IMR-90 (cell line): ENCODE measurements around the gene TTC39C. TPM values are rescaled to one million over a fixed set of nuclear protein-coding genes. Genes with fewer than 3 reads are reported as not detected.

Experiments
- ATAC-seq: fragments of 200-7000 bp; cut with Tn5 transposase; 2 replicates; pipeline ENCODE4 v1.9.1; 2020; ENCODE audit warnings: low read depth, mild to moderate bottlenecking, moderate library complexity
- BruUV-seq: library from RNA; stranded (reverse); fragments of 400-500 nt; replicated peaks from 2 replicates; lab custom pipeline; 2021; lab: Mats Ljungman, UMichigan
- CTCF ChIA-PET: fragments of 300-600 bp; formaldehyde crosslinking; extraction: SDS; loops from one replicate; lab custom pipeline; 2021; ENCODE audit warnings: antibody characterized with exemption; lab: Yijun Ruan, JAX
- POLR2A ChIA-PET: fragments of 300-600 bp; sonication (Branson Sonifier 250); formaldehyde crosslinking; loops from one replicate; lab custom pipeline; 2022; ENCODE audit warnings: antibody characterized with exemption; ENCODE audit not compliant: unreplicated experiment; lab: Charles Lee
- DNase-seq: peaks from one replicate; pipeline ENCODE4 v3.0.0; 2013
- H2AFZ ChIP-seq: replicated peaks from 2 replicates; pipeline ENCODE3; 2013; ENCODE audit warnings: low read length, mild to moderate bottlenecking; ENCODE audit not compliant: poor library complexity
- H2AK5ac ChIP-seq: 2 replicates; pipeline ENCODE4 v1.6.1; 2013; ENCODE audit warnings: low read depth, low read length, inconsistent platforms
- H2AK9ac ChIP-seq: replicated peaks from 2 replicates; pipeline ENCODE3; 2013; ENCODE audit warnings: mild to moderate bottlenecking, low read depth, low read length, moderate library complexity; ENCODE audit not compliant: poor library complexity
- H2BK120ac ChIP-seq: 2 replicates; pipeline ENCODE4 v1.6.1; 2013; ENCODE audit warnings: low read depth, low read length, inconsistent platforms
- H2BK15ac ChIP-seq: 3 replicates; pipeline ENCODE4 v1.6.1; 2013; ENCODE audit warnings: low read depth, low read length, inconsistent platforms
- H2BK20ac ChIP-seq: 2 replicates; pipeline ENCODE4 v1.6.1; 2013; ENCODE audit warnings: low read depth, mild to moderate bottlenecking, inconsistent platforms, low read length, moderate library complexity
- H2BK5ac ChIP-seq: 2 replicates; pipeline ENCODE4 v1.6.1; 2013; ENCODE audit warnings: mild to moderate bottlenecking, low read depth, low read length, inconsistent platforms; ENCODE audit not compliant: poor library complexity, severe bottlenecking
- H3K14ac ChIP-seq: replicated peaks from 2 replicates; pipeline ENCODE4 v1.6.1; 2013; ENCODE audit warnings: low read depth, low read length, inconsistent platforms
- H3K18ac ChIP-seq: 2 replicates; pipeline ENCODE4 v1.6.1; 2013; ENCODE audit warnings: low read depth, low read length, control low read depth
- H3K23ac ChIP-seq: 2 replicates; pipeline ENCODE4 v1.6.1; 2013; ENCODE audit warnings: low read depth, low read length, inconsistent platforms
- H3K27ac ChIP-seq: 2 replicates; pipeline ENCODE4 v1.5.1; 2013; ENCODE audit warnings: mild to moderate bottlenecking, control low read depth, low read length; ENCODE audit not compliant: insufficient read depth
- H3K27me3 ChIP-seq: 2 replicates; pipeline ENCODE4 v1.6.1; 2013; ENCODE audit warnings: low read length; ENCODE audit not compliant: control insufficient read depth, insufficient read depth
- H3K36me3 ChIP-seq: 2 replicates; pipeline ENCODE4 v1.6.1; 2013; ENCODE audit warnings: low read length, mixed read lengths; ENCODE audit not compliant: control insufficient read depth, insufficient read depth
- H3K4ac ChIP-seq: 2 replicates; pipeline ENCODE4 v1.6.1; 2013; ENCODE audit warnings: low read depth, low read length, inconsistent platforms
- H3K4me1 ChIP-seq: 2 replicates; pipeline ENCODE4 v1.6.1; 2013; ENCODE audit warnings: low read length, mixed read lengths; ENCODE audit not compliant: control insufficient read depth, insufficient read depth
- H3K4me2 ChIP-seq: 2 replicates; pipeline ENCODE4 v1.6.1; 2013; ENCODE audit warnings: low read depth, mild to moderate bottlenecking, control low read depth, low read length, moderate library complexity
- H3K4me3 ChIP-seq: 2 replicates; pipeline ENCODE4 v1.5.1; 2013; ENCODE audit warnings: low read depth, mild to moderate bottlenecking, control low read depth, low read length, moderate library complexity; ENCODE audit not compliant: insufficient read depth
- H3K56ac ChIP-seq: 2 replicates; pipeline ENCODE4 v1.6.1; 2013; ENCODE audit warnings: low read length, inconsistent platforms; ENCODE audit not compliant: insufficient read depth; ENCODE audit errors: extremely low read depth
- H3K79me1 ChIP-seq, 2 experiments: 2 replicates each; pipeline ENCODE4 v1.6.1; 2013; ENCODE audit warnings: low read length in 2 of 2, inconsistent platforms in 1 of 2, low read depth in 1 of 2
- H3K9ac ChIP-seq: 2 replicates; pipeline ENCODE4 v1.6.1; 2013; ENCODE audit warnings: low read depth, low read length, control low read depth
- H3K9me1 ChIP-seq: 2 replicates; pipeline ENCODE4 v1.6.1; 2013; ENCODE audit warnings: low read length, inconsistent platforms; ENCODE audit not compliant: insufficient read depth
- H3K9me3 ChIP-seq: 2 replicates; pipeline ENCODE4 v1.6.1; 2013; ENCODE audit warnings: low read length; ENCODE audit not compliant: control insufficient read depth, insufficient read depth
- H4K20me1 ChIP-seq: 2 replicates; pipeline ENCODE4 v1.6.1; 2013; ENCODE audit warnings: low read length, inconsistent platforms; ENCODE audit not compliant: insufficient read depth
- H4K5ac ChIP-seq: 2 replicates; pipeline ENCODE4 v1.6.1; 2013; ENCODE audit warnings: mild to moderate bottlenecking, low read depth, low read length, control low read depth
- H4K8ac ChIP-seq, 2 experiments: 2 replicates each; pipeline ENCODE4 v1.6.1; 2013; ENCODE audit warnings: low read depth in 2 of 2, low read length in 2 of 2, control low read depth in 1 of 2, inconsistent platforms in 1 of 2
- H4K91ac ChIP-seq: 2 replicates; pipeline ENCODE4 v1.6.1; 2013; ENCODE audit warnings: low read depth, low read length, inconsistent platforms; ENCODE audit not compliant: insufficient read depth
- BHLHE40 ChIP-seq: fragments of 150-350 bp; IDR thresholded peaks from 2 replicates; pipeline ENCODE4 v1.6.1; 2016; ENCODE audit warnings: mild to moderate bottlenecking, low read depth, low read length
- CEBPB ChIP-seq: IDR thresholded peaks from 2 replicates; pipeline ENCODE4 v1.6.1; 2012; ENCODE audit warnings: low read depth, low read length, improper control_type of control experiment
- CHD1 ChIP-seq: IDR thresholded peaks from 2 replicates; pipeline ENCODE4 v1.6.1; 2012; ENCODE audit warnings: low read depth, low read length, improper control_type of control experiment
- CTCF ChIP-seq: conservative IDR thresholded peaks from 2 replicates; pipeline ENCODE4 v1.5.1; 2012; ENCODE audit warnings: mild to moderate bottlenecking, low read depth, low read length, improper control_type of control experiment
- ELK1 ChIP-seq: fragments of 150-350 bp; IDR thresholded peaks from 2 replicates; pipeline ENCODE4 v1.6.1; 2016; ENCODE audit warnings: low read depth, mild to moderate bottlenecking, low read length, moderate library complexity, borderline replicate concordance
- FOS ChIP-seq: fragments of 150-350 bp; IDR thresholded peaks from 2 replicates; pipeline ENCODE4 v1.6.1; 2016; ENCODE audit warnings: low read depth, low read length
- MAFK ChIP-seq: IDR thresholded peaks from 2 replicates; pipeline ENCODE4 v1.6.1; 2012; ENCODE audit warnings: low read depth, low read length, improper control_type of control experiment
- MAZ ChIP-seq: IDR thresholded peaks from 2 replicates; pipeline ENCODE4 v1.6.1; 2012; ENCODE audit warnings: low read depth, mild to moderate bottlenecking, low read length, improper control_type of control experiment, moderate library complexity, borderline replicate concordance
- MXI1 ChIP-seq: IDR thresholded peaks from 2 replicates; pipeline ENCODE4 v1.6.1; 2012; ENCODE audit warnings: low read depth, mild to moderate bottlenecking, low read length, moderate library complexity, borderline replicate concordance
- NFE2L2 ChIP-seq: fragments of 150-350 bp; IDR thresholded peaks from 2 replicates; pipeline ENCODE4 v1.6.1; 2016; ENCODE audit warnings: low read depth, mild to moderate bottlenecking, low read length
- RAD21 ChIP-seq: IDR thresholded peaks from 2 replicates; pipeline ENCODE4 v1.6.1; 2012; ENCODE audit warnings: low read length, improper control_type of control experiment
- RCOR1 ChIP-seq: IDR thresholded peaks from 2 replicates; pipeline ENCODE4 v1.6.1; 2012; ENCODE audit warnings: mild to moderate bottlenecking, low read length, improper control_type of control experiment; ENCODE audit not compliant: insufficient replicate concordance
- RFX5 ChIP-seq: IDR thresholded peaks from 2 replicates; pipeline ENCODE4 v1.8.0; 2012; ENCODE audit warnings: low read depth, mild to moderate bottlenecking, low read length, moderate library complexity
- SMC3 ChIP-seq: fragments of 150-350 bp; IDR thresholded peaks from 2 replicates; pipeline ENCODE4 v1.6.1; 2016; ENCODE audit warnings: low read depth, mild to moderate bottlenecking, antibody characterized with exemption, low read length, moderate library complexity
- USF2 ChIP-seq: fragments of 150-350 bp; IDR thresholded peaks from 2 replicates; pipeline ENCODE4 v1.6.1; 2017; ENCODE audit warnings: mild to moderate bottlenecking, antibody characterized with exemption, low read length, low read depth
- WGBS, 2 experiments: methylation state at CpG; one replicate each; pipeline versions ENCODE4 v1.1.5 to v1.1.7; 2013; ENCODE audit warnings: missing lambda C conversion rate in 2 of 2; ENCODE audit not compliant: insufficient read length in 1 of 2; ENCODE audit errors: extremely low coverage in 2 of 2; 5-methylcytosine and 5-hydroxymethylcytosine counted together
- dilution Hi-C: fragments of 300-500 bp; cut with HindIII; formaldehyde crosslinking; loops from one replicate; pipeline ENCODE4 v1.14.3; 2018; ENCODE audit warnings: low sequenced_read_pairs; ENCODE audit not compliant: unreplicated experiment
- in situ Hi-C: fragments of 300-500 bp; cut with MboI; formaldehyde crosslinking; loops from 3 replicates; pipeline ENCODE4 v1.14.3; 2019; ENCODE audit warnings: low sequenced_read_pairs, inconsistent platforms, mixed read lengths
- intact Hi-C: fragments of 100-400 bp; cut with micrococcal nuclease; formaldehyde crosslinking; loops from 2 replicates; pipeline ENCODE4 v1.10.0; 2022
- polyA plus RNA-seq, 3 experiments: library from polyadenylated mRNA; depleted of rRNA; stranded (reverse); fragments of >200 nt; gene quantifications; 2 replicates each; pipeline ENCODE4 v1.2.3, GENCODE V29; 2012; ENCODE audit warnings: low replicate concordance in 1 of 3
- total RNA-seq: library from RNA; depleted of rRNA; stranded (reverse); fragments of >200 nt; gene quantifications from 2 replicates; pipeline ENCODE4 v1.2.3, GENCODE V29; 2012

The TTC39C gene
- total and polyA plus RNA-seq, 2 of the 4 experiments (the other 2 are of a cell fraction), result 8.0 to 20.8 TPM

GRCh38 chr18:24180048-24180447 is 165.5 kb downstream of the TTC39C start:
- Histone ChIP-seq H2BK120ac (no peak overlapping the region), H3K36me3 (0 out of 2 replicates have a peak, but pooled peaks cover 3% of the 10 kb centered on the region), H3K9ac (no peak overlapping the region), H4K8ac (no peak overlapping the region), H2BK5ac (no peak overlapping the region), H3K4me1 (no peaks in the 10 kb centered on the region), H3K79me1 (peaks cover 0 to 6% of the 10 kb centered on the region in 2 experiments; a peak in 2 of 4 replicates), H2AK5ac (no peak overlapping the region), H3K18ac (no peak overlapping the region), H3K9me1 (peaks cover 4% of the 10 kb centered on the region; the same call in 1 of the 2 replicates), H3K27ac (no peak overlapping the region), H3K27me3 (no peaks in the 10 kb centered on the region), H3K56ac (no peak overlapping the region), H4K5ac (no peak overlapping the region), H2AFZ (no peak overlapping the region), H4K91ac (no peak overlapping the region), H2BK20ac (no peak overlapping the region), H3K4ac (no peak overlapping the region), H3K9me3 (no peaks in the 10 kb centered on the region), H4K20me1 (no peaks in the 10 kb centered on the region; the same call in 1 of the 2 replicates), H2BK15ac (no peak overlapping the region), H3K14ac (no peak overlapping the region), H3K4me3 (no peak overlapping the region), H3K23ac (no peak overlapping the region), H3K4me2 (no peak overlapping the region), H2AK9ac (no peak overlapping the region)
- dilution Hi-C loops (no loop called here), in situ Hi-C loops (no loop called here), intact Hi-C loops (no loop called here)
- no TSS peak for BruUV-seq
- CTCF ChIA-PET, result no interaction called here
- POLR2A ChIA-PET, result no interaction called here
- ATAC-seq (no peak), DNase-seq (no peak)
- WGBS, 2 experiments, result no CpG with 5 or more reads among the region's 1 CpG
- TF ChIP-seq RFX5, result no peak
- no peak for TF ChIP-seq CEBPB
- no peak for TF ChIP-seq CTCF
- no peak for TF ChIP-seq RAD21
- no peak for TF ChIP-seq USF2
- TF ChIP-seq CHD1, result no peak
- no peak for TF ChIP-seq BHLHE40
- no peak for TF ChIP-seq MXI1
- TF ChIP-seq RCOR1, result no peak
- TF ChIP-seq MAFK, result no peak
- no peak for TF ChIP-seq FOS
- no peak for TF ChIP-seq NFE2L2
- no peak for TF ChIP-seq ELK1
- TF ChIP-seq SMC3, result no peak
- TF ChIP-seq MAZ, result no peak
